Stimulated activated naive CD8-positive, alpha-beta T cell treated with anti-CD3 and anti-CD28 coated beads, Interleukin-15, amount 100 ng/mL, for 72 hours (primary cell): ENCODE data around the gene ADGRL3.
"Not testable (repeated sequence)": the region's sequence is repeated elsewhere in the genome, so short reads cannot be mapped to it uniquely, and the experiment has no call there.

Experiments
- ATAC-seq: fragments of 150-1000 bp; cut with Tn5 transposase; 2 replicates; pipeline ENCODE4 v1.10.0; 2021; ENCODE audit warnings: mild to moderate bottlenecking, moderate library complexity
- DNase-seq, 2 donors: peaks; one replicate each; pipeline ENCODE4 v3.0.0; 2021 to 2022
- H3K27ac Mint-ChIP-seq, 2 donors: one replicate each; pipeline ENCODE4 v1.8.0; 2022; ENCODE audit warnings: mild to moderate bottlenecking in 2 of 2, mixed read lengths in 2 of 2, moderate library complexity in 2 of 2
- H3K27me3 Mint-ChIP-seq: one replicate; pipeline ENCODE4 v1.8.0; 2022; ENCODE audit warnings: mixed read lengths
- H3K4me1 Mint-ChIP-seq: one replicate; pipeline ENCODE4 v1.8.0; 2022; ENCODE audit warnings: mild to moderate bottlenecking, mixed read lengths
- H3K4me3 Mint-ChIP-seq, 2 donors: one replicate each; pipeline ENCODE4 v1.8.0; 2022; ENCODE audit warnings: mild to moderate bottlenecking in 2 of 2, mixed read lengths in 2 of 2, moderate library complexity in 1 of 2
- H3K9me3 Mint-ChIP-seq, 2 donors: one replicate each; pipeline ENCODE4 v1.8.0; 2022; ENCODE audit warnings: mixed read lengths in 2 of 2

The ADGRL3 gene

DNA sequence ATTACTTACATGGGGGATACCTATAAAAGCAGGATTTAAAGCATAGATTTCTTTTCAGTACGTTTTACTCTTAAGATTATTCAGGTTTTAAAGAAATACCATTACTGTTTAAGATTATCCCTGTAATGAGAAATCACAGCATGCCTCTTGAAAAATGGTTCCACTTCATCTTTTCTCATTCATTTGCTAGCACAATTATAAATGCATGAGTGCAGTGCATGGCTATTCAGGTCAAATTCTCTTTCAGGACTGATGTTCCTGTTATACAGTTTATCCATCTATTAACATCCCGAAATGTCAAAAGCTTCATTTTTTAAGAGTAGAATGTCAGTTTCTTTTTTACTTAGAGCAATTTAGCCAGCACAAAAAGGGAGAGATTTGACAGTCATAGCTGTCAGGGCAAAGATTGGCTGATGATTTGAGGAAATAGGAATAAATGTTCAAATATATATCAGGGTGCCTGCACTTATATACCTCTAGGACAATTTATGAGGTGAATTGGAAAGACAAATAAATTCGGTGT, 135.2 kb downstream of the ADGRL3 start:
- Mint-ChIP-seq H3K27ac (no peak overlapping the region), H3K4me1 (no peaks in the 10 kb centered on the region), H3K4me3 (no peak overlapping the region), H3K27me3 (no peaks in the 10 kb centered on the region), H3K9me3 (peaks cover 3 to 7% of the 10 kb centered on the region in 2 donors)
- ATAC-seq, result no peak
- no peak for DNase-seq

DNA sequence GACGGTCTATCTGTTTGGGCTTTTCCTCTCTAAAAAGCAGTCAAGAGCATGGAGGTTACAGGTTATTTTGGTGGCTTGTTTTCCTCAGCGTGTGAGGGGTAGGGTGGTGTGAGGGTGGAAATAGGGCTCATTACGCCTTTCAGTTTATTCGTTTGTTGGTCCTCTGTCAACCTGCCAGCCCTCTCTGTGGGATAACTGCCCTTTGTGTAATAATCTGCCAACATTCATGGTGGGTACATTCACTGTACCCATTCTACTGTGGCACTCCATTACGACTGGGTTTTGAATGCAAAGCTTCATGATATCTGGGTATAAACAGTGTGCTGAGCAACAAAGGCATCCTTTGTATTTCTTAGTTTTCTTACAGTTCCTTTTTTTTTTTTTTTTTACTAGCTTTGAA, 136.4 kb downstream of the ADGRL3 start:
- DNase-seq (no peak), ATAC-seq (no peak)
- Mint-ChIP-seq H3K4me3 (no peak overlapping the region), H3K9me3 (no peaks in the 10 kb centered on the region), H3K27ac (no peak overlapping the region), H3K27me3 (no peaks in the 10 kb centered on the region), H3K4me1 (no peaks in the 10 kb centered on the region)

DNA sequence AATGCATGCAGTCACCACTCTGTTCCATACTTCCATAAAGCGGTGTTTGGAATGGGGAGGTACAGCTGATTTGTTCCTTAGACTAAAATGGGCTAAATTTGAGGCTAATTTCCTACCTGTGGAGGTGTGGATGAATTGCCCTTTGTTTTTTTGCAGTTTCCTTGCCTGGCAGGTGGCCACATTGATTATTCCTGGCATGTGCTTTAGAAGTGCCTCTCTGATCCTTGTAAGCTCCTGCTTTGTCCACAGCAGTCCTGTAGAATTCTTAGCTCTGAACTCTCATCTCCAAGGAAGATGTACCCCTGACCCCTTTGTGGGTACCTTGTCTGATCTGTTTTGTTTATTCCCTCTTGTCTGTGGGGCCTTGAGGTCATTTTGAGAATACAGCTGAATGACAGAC, 136.8 kb downstream of the ADGRL3 start:
- H3K27ac Mint-ChIP-seq, result no peak overlapping the region
- H3K27me3 Mint-ChIP-seq, result no peaks in the 10 kb centered on the region
- no peak overlapping the region for H3K4me3 Mint-ChIP-seq
- no peak for ATAC-seq
- no peaks in the 10 kb centered on the region for H3K9me3 Mint-ChIP-seq
- no peak for DNase-seq
- H3K4me1 Mint-ChIP-seq, result no peaks in the 10 kb centered on the region

DNA sequence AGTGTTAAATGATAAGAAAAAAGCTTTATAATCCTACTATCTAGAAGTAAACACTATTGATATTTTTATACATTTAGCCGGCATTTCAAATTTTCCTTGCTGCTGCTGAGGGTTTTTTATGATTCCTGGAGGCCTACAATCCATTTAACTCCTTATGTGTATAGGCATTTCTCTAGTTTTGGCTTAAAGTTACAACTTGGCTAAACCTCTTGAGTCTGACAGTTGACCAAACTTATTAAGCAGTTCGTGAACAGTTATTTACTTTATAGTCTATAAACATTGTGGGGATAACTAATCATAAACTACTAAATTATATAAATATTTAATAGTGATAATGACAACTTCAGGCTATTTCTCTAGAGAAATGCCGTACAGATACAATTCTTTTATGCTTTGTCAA, 141.9 kb downstream of the ADGRL3 start:
- Mint-ChIP-seq H3K4me3 (no peak overlapping the region), H3K27me3 (no peaks in the 10 kb centered on the region), H3K9me3 (peaks cover 0 to 11% of the 10 kb centered on the region in 2 donors), H3K27ac (no peak overlapping the region), H3K4me1 (no peaks in the 10 kb centered on the region)
- DNase-seq, result no peak
- ATAC-seq, result no peak

DNA sequence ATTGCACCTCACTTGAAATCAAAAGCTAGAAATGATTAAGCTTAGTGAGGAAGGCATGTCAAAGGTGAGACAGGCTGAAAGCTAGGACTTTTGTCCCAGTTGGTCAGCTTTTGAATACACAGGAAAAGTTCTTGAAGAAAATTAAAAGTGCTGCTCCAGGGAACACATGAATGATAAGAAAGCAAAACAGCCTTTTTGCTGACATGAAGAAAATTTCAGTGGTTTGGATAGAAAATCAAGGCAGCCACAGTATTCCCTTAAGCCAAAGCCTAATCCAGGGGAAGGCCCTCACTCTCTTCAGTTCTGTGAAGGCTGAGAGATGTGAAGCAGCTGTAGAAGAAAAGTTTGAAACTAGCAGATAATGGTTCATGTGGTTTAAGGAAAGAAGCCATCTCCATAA, 150.8 kb downstream of the ADGRL3 start:
- no peaks in the 10 kb centered on the region for H3K27me3 Mint-ChIP-seq
- no peak for DNase-seq
- peaks cover 5 to 13% of the 10 kb centered on the region in 2 donors for H3K9me3 Mint-ChIP-seq

DNA sequence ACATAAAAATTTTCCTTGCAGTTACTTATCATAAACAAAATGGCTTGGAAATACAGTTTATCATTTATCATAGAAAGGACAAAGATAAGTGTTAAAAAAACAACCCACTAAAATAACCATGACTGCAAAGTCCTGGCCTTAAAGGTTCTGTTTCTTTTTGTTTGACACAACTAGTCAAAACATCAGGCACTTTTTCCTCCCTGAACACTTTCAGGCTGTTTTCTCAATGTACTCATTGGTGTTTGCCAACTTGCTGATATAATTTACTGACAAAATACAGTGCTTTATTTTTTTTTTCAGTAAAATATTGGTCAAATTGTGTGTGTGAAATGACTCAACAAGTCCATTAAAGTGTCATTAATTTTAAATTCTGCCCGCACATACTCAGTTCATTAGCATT, 156.6 kb downstream of the ADGRL3 start:
- DNase-seq (no peak), ATAC-seq (no peak)
- no peaks in the 10 kb centered on the region for H3K4me1 Mint-ChIP-seq
- no peak overlapping the region for H3K27ac Mint-ChIP-seq
- H3K4me3 Mint-ChIP-seq, result no peak overlapping the region
- no peaks in the 10 kb centered on the region for H3K27me3 Mint-ChIP-seq
- H3K9me3 Mint-ChIP-seq, result peaks cover under 1 to 11% of the 10 kb centered on the region in 2 donors

More for the DNA sequence above, 150.8 kb downstream of the ADGRL3 start:
- Mint-ChIP-seq H3K27ac (no peak overlapping the region), H3K4me1 (no peaks in the 10 kb centered on the region), H3K4me3 (no peak overlapping the region)
- no peak for ATAC-seq

DNA sequence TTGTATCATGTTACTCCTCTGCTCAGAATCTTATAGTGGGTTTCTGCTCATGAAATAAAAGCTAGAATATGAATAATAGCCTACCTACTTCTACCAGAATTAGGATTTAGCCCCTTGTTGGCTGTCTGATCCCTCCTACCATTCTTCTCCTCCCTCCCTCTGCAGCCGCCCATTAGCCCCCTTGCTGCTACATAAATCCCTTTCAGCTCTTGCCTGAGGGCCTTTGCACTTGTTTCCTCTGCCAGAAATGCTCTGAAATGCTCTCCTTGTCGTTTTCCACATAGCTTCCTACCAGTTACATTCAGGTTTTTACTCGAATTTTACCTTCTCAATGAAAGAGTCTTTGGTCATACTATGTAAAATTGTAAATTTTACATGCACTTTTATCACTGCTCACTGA, 159.2 kb downstream of the ADGRL3 start:
- Mint-ChIP-seq H3K27me3 (no peaks in the 10 kb centered on the region), H3K27ac (no peak overlapping the region), H3K4me1 (no peaks in the 10 kb centered on the region), H3K9me3 (peaks cover 0 to 6% of the 10 kb centered on the region in 2 donors), H3K4me3 (no peak overlapping the region)
- ATAC-seq (no peak), DNase-seq (no peak)

DNA sequence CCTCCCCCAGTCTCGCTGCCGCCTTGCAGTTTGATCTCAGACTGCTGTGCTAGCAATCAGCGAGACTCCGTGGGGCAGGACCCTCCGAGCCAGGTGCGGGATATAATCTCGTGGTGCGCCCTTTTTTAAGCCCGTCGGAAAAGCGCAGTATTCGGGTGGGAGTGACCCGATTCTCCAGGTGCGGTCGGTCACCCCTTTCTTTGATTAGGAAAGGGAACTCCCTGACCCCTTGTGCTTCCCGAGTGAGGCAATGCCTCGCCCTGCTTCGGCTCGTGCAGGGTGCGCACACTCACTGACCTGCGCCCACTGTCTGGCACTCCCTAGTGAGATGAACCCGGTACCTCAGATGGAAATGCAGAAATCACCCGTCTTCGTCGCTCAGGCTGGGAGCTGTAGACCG, 172.7 kb downstream of the ADGRL3 start:
- not testable (repeated sequence) for H3K4me1 Mint-ChIP-seq, ATAC-seq, H3K9me3 Mint-ChIP-seq, H3K4me3 Mint-ChIP-seq, H3K27me3 Mint-ChIP-seq, DNase-seq, H3K27ac Mint-ChIP-seq

DNA sequence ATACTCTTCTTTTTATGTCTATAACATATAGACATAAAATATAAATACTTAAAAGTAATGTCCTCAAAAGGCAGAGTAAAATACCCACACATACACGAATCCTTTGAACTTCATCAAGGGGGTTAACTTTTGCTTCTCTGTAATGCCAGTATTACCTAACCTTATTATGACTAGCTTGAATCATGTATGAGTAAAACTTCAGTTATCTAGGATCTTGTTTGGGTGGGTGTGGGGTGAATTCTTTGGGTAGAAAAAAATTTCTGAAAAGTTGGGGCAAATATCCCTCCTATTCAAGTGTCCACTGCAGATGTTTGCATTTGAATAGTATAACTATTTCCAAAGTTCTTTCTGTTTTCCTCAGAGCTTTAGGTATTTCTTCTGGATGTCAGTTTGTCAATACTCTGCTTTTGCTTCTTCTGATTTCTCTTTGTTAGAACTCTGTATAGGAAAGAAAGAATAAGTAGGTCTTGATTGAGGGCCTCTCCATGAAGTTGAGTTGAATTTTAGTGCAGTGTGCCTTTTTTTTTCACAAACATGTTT, 173.8 kb downstream of the ADGRL3 start:
- Mint-ChIP-seq H3K27me3 (no peaks in the 10 kb centered on the region), H3K27ac (no peak overlapping the region), H3K4me3 (no peak overlapping the region), H3K4me1 (no peaks in the 10 kb centered on the region), H3K9me3 (no peaks in the 10 kb centered on the region)
- ATAC-seq, result no peak
- DNase-seq, result no peak

DNA sequence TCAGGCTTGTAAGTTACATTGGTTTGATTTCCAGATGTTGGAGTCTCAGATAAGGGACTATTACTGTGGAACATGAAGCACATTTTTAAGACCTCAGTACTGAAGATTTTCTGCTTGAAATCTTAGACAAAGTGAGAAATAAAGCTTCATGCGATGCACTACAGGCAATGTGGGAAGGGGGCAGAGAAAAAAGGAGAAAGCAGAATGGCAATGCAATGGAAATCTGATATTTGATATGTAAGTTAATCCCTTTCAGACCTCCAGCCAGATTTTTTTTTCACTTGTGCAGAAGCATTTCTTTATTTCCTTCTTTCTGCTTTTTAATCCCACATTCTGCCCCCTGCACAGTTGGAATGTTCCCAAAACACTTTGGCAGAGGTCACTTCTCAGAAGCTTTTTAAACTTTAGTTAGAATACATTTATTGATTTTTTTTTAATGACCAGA, 174.3 kb downstream of the ADGRL3 start:
- DNase-seq (no peak), ATAC-seq (no peak)
- Mint-ChIP-seq H3K27ac (no peak overlapping the region), H3K4me1 (no peaks in the 10 kb centered on the region), H3K4me3 (no peak overlapping the region), H3K9me3 (no peaks in the 10 kb centered on the region), H3K27me3 (no peaks in the 10 kb centered on the region)

DNA sequence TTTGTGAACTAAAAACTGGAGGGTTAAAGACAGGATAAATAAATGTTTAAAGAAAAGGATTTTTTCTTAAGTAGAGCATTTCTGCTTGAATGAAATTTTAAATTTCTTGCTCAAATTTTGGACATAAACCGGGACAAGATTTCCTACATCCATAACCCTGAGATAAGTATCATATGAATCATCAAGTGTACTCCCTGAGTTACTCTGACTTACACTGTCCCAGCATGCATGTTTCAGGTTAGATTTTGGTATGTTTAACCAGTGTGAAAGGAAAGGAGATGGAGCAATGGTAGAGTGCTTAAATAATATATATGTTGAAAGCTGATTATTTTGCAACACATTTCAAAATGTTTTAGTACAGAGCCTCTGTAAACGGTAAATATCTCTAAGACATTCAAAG, 175.2 kb downstream of the ADGRL3 start:
- Mint-ChIP-seq H3K4me1 (no peaks in the 10 kb centered on the region), H3K9me3 (no peaks in the 10 kb centered on the region), H3K27ac (no peak overlapping the region), H3K4me3 (no peak overlapping the region), H3K27me3 (no peaks in the 10 kb centered on the region)
- no peak for DNase-seq
- ATAC-seq, result no peak

DNA sequence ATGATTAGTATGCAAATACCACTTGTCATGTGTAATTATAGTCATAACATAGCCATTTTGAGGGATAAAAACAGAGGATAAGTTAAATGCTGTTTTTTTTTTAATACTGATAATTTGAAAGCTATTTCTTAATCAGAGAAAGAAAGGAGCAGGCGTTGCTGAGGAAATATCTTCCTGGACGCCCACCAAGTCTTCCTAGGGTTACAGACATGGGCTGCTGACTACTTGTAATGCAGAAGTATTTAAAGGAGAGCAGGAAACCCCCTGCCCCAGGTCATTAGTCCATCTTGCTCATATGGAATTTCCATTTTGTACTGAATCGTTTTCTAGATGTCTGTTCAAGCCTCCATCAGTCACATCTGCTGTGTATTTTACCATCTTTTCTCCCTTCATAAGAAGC, 176.2 kb downstream of the ADGRL3 start:
- Mint-ChIP-seq H3K27me3 (no peaks in the 10 kb centered on the region), H3K4me1 (no peaks in the 10 kb centered on the region), H3K9me3 (peaks cover 6 to 7% of the 10 kb centered on the region in 2 donors), H3K27ac (no peak overlapping the region), H3K4me3 (no peak overlapping the region)
- ATAC-seq (no peak), DNase-seq (no peak)

DNA sequence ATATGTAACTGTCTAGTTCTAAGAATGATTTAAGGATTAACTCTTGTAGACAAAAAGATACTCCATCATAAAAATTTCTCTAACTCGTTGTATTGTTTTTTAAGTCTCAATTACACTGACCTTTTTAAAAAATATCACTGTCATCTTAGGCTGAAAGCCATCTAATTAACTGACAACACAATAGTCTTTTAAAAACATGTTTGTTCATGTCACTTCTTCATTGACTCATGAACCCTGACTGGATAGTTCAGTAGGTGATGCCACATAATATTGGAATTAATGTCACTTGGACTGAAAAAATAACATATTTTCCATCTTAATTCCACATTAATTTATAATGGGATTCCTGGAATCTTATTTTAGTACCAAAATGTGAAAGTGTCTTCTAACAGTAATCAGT, 179.3 kb downstream of the ADGRL3 start:
- DNase-seq (no peak), ATAC-seq (no peak)
- Mint-ChIP-seq H3K4me3 (no peak overlapping the region), H3K4me1 (no peaks in the 10 kb centered on the region), H3K27me3 (no peaks in the 10 kb centered on the region), H3K27ac (no peak overlapping the region), H3K9me3 (peaks cover 11 to 14% of the 10 kb centered on the region in 2 donors)

DNA sequence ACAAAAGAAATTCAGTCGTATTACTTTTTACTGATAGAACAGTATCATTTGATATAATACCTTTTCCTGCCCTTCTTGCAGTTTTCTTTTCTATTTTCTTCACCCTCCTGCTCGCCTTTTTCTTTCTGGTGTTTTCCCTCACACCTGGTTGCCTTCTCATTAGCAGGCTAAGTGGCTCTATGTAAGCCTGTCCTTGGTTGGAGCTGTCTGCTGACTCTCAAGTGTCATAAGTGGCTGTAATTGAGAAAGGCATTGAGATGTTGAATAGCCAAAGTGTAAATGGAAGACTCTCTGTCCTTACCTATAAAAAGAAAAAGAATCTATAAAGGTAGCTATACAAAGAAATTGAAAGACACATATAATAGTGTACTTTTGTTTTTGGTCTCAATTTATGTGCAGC, 180.7 kb downstream of the ADGRL3 start:
- ATAC-seq (no peak), DNase-seq (no peak)
- Mint-ChIP-seq H3K4me1 (no peaks in the 10 kb centered on the region), H3K9me3 (peaks cover 18% of the 10 kb centered on the region in 2 donors), H3K27ac (no peak overlapping the region), H3K27me3 (no peaks in the 10 kb centered on the region), H3K4me3 (no peak overlapping the region)

DNA sequence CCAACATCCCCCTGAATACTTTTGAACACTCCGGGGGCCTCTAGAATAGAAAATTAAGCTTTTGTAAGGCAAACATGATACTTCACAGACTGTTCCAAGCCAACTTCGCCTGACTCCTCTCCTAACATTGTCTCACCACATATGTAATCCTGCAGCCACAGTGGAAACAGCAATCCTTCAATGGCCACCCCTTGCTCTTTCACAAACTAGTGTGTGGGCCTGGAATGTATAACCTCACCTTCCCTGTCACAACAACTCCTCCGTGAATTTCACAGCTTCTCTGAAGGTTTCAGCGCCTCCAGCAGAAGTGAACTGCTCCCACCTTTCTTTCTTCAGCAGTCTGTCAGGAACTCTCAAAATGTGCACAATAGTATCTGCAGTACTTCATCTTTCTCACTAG, 185.1 kb downstream of the ADGRL3 start:
- H3K27ac Mint-ChIP-seq, result no peak overlapping the region
- H3K4me3 Mint-ChIP-seq, result no peak overlapping the region
- ATAC-seq, result no peak
- no peaks in the 10 kb centered on the region for H3K4me1 Mint-ChIP-seq
- DNase-seq, result no peak
- H3K27me3 Mint-ChIP-seq, result no peaks in the 10 kb centered on the region
- peaks cover 23 to 25% of the 10 kb centered on the region in 2 donors for H3K9me3 Mint-ChIP-seq

DNA sequence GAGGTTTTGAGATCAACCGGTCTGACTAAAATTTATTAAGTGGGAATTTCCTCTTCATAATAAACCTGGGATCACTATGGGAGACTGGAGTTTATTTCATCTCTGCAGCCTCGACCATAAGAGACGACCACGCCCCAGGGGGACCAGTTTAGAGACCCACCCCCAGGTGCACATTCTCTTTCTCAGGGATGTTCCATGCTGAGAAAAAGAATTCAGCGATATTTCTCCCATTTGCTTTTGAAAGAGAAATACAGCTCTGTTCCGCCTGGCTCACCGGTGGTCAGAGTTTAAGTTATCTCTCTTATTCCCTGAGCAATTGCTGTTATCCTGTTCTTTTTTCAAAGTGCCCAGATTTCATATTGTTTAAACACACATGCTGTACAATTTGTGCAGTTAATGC, 187.2 kb downstream of the ADGRL3 start:
- not testable (repeated sequence) for H3K27me3 Mint-ChIP-seq, DNase-seq, H3K4me1 Mint-ChIP-seq, ATAC-seq, H3K4me3 Mint-ChIP-seq, H3K27ac Mint-ChIP-seq
- H3K9me3 Mint-ChIP-seq, result peaks cover 14 to 15% of the 10 kb centered on the region in 2 donors

DNA sequence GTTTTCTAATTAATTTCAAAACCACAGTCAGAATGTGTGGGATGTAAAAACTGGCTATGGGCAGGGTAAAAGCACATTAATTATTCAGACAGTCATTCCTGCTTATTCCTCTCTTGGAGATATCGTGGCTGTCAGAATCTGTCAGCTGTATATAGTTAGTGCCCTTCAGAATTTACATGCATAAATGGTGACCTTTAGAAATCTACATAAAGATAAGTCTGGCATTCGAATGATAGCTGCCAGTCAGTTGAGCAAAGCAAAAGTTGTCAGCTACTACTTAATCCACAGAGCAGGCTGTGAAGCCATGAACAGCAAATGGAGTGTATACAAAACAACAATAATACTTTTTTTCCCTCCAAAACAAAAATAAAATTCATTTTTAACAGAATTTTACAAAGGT, 189.5 kb downstream of the ADGRL3 start:
- no peak overlapping the region for H3K27ac Mint-ChIP-seq
- no peaks in the 10 kb centered on the region for H3K4me1 Mint-ChIP-seq
- H3K27me3 Mint-ChIP-seq, result no peaks in the 10 kb centered on the region
- H3K4me3 Mint-ChIP-seq, result no peak overlapping the region
- H3K9me3 Mint-ChIP-seq, result peaks cover 9 to 14% of the 10 kb centered on the region in 2 donors
- ATAC-seq (no peak), DNase-seq (no peak)
